Measurements from ENCODE around the gene EXOSC2. TPM values are rescaled to one million over a fixed set of nuclear protein-coding genes. Genes with fewer than 3 reads are reported as not detected.

The EXOSC2 gene
- total RNA-seq, 2 donors from 2014 or later, result 58.8 to 103 TPM

DNA sequence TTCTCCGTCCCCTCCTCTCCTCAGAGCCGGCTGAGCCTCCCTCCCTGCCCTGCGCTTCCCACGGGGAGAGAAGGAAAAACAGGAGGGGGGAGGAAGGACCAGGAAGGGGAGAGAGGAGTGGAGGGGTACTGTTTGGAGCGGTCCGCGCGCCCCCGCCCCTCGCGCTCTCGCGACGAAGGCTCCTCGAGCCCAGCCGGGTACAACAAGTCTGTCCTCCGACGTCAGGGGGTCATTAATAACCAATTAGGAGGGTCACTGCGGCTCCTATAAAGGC is 29.7 kb upstream of the EXOSC2 start:
- ATAC-seq (no peak), DNase-seq (ENCODE audit: low spot score) (no peak)
- Mint-ChIP-seq H3K27ac (no peak overlapping the region), H3K4me1 (ENCODE audit: low read depth in 2 of 2) (peaks cover 9 to 10% of the 10 kb centered on the region in 2 donors), H3K9me3 (no peaks in the 10 kb centered on the region), H3K4me3 (no peak overlapping the region), H3K27me3 (peaks cover 31 to 35% of the 10 kb centered on the region in 2 donors), H3K36me3 (peaks cover 6% of the 10 kb centered on the region)

GRCh38 chr9:130664251-130665028 is 29.1 kb upstream of the EXOSC2 start, which contains the start of gene PRDM12:
TSS of gene PRDM12 (plus strand) at chr9:130664594. CDS start at chr9:130664654, 60 bp downstream.
- H3K27ac Mint-ChIP-seq, result no peak within 1 kb of the TSS

DNA sequence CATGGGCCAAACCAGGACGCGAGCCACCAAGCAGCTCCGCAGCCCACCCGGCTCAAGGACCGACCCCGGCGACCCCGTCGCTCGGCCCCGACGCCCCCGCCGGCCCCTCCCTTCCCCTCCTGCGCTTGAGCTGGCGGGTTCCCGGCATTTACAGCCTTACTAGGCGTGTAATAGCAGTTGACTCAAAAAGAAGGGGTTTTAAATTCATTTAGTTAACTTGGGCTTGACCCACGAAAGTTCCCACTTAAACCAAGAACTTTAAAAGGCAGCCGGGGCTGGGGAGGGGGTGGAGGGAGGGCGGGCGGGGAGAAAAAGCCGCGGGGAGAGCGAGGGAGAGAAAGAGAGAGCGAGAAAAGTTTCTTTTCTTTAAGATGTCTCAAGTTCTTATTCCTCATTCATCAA is 28.6 kb upstream of the EXOSC2 start:
- Mint-ChIP-seq H3K27ac (no peak overlapping the region), H3K4me3 (peak overlapping the region; percentile 39), H3K4me1 (ENCODE audit: low read depth in 2 of 2) (peaks cover 9 to 10% of the 10 kb centered on the region in 2 donors), H3K9me3 (no peaks in the 10 kb centered on the region), H3K36me3 (peaks cover 6% of the 10 kb centered on the region), H3K27me3 (peaks cover 24 to 29% of the 10 kb centered on the region in 2 donors)
- ATAC-seq (no peak), DNase-seq (ENCODE audit: low spot score) (no peak)

More at GRCh38 chr9:130664251-130665028, 29.1 kb upstream of the EXOSC2 start, which contains the start of gene PRDM12:
- Mint-ChIP-seq H3K4me3 (peak within 1 kb of the TSS; percentile 39), H3K4me1 (ENCODE audit: low read depth in 2 of 2) (peaks cover 9 to 10% of the 10 kb centered on the region in 2 donors), H3K9me3 (no peaks in the 10 kb centered on the region), H3K27me3 (peaks cover 29 to 32% of the 10 kb centered on the region in 2 donors), H3K36me3 (peaks cover 6% of the 10 kb centered on the region)
- ATAC-seq (no peak), DNase-seq (ENCODE audit: low spot score) (no peak)

GRCh38 chr9:130665431-130666392 is 27.9 kb upstream of the EXOSC2 start:
- H3K27ac Mint-ChIP-seq, result no peak overlapping the region
- no peak for ATAC-seq

GRCh38 chr9:130666393-130667119 is 27.0 kb upstream of the EXOSC2 start:
- DNase-seq (ENCODE audit: low spot score) (no peak), ATAC-seq (no peak)
- no peaks in the 10 kb centered on the region for H3K9me3 Mint-ChIP-seq
- H3K4me1 Mint-ChIP-seq (ENCODE audit: low read depth in 2 of 2), result peaks cover 9 to 10% of the 10 kb centered on the region in 2 donors
- no peak overlapping the region for H3K4me3 Mint-ChIP-seq
- peaks cover 6% of the 10 kb centered on the region for H3K36me3 Mint-ChIP-seq
- peaks cover 29 to 32% of the 10 kb centered on the region in 2 donors for H3K27me3 Mint-ChIP-seq
- H3K27ac Mint-ChIP-seq, result no peak overlapping the region

More at GRCh38 chr9:130665431-130666392, 27.9 kb upstream of the EXOSC2 start:
- Mint-ChIP-seq H3K4me1 (ENCODE audit: low read depth in 2 of 2) (peaks cover 9 to 10% of the 10 kb centered on the region in 2 donors), H3K9me3 (no peaks in the 10 kb centered on the region), H3K36me3 (peaks cover 6% of the 10 kb centered on the region), H3K27me3 (peaks cover 27 to 32% of the 10 kb centered on the region in 2 donors), H3K4me3 (peak overlapping the region; percentile 39)
- DNase-seq (ENCODE audit: low spot score), result no peak

DNA sequence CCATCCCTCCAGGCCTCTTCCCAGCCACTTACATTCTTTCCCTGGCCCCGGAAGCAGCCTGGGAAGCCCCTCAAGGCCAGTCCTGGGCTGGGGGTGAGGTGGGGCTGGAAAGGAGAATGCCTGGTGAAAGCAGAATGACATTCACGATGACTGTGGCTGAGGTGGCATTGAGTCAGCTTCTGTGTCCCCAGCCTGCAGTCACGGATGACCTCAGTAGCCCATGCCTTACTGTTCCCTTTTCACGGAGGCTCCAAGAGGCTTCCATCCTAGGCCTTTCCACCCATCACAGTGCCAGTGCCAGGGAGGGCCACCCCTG is 26.5 kb upstream of the EXOSC2 start:
- no peak for ATAC-seq
- Mint-ChIP-seq H3K9me3 (no peaks in the 10 kb centered on the region), H3K36me3 (peaks cover 6% of the 10 kb centered on the region), H3K27me3 (peaks cover 29 to 32% of the 10 kb centered on the region in 2 donors), H3K4me3 (no peak overlapping the region), H3K4me1 (ENCODE audit: low read depth in 2 of 2) (peaks cover 9 to 10% of the 10 kb centered on the region in 2 donors), H3K27ac (no peak overlapping the region)
- no peak for DNase-seq (ENCODE audit: low spot score)

- DNase-seq (ENCODE audit: low spot score), result no peak
- Mint-ChIP-seq H3K4me1 (ENCODE audit: low read depth in 2 of 2) (peaks cover 4 to 5% of the 10 kb centered on the region in 2 donors), H3K27ac (no peak overlapping the region), H3K27me3 (peaks cover 25 to 29% of the 10 kb centered on the region in 2 donors), H3K4me3 (no peak overlapping the region), H3K36me3 (peaks cover 6% of the 10 kb centered on the region), H3K9me3 (no peaks in the 10 kb centered on the region)
- ATAC-seq, result no peak
Measured at GRCh38 chr9:130668196-130668595, 25.4 kb upstream of the EXOSC2 start.

DNA sequence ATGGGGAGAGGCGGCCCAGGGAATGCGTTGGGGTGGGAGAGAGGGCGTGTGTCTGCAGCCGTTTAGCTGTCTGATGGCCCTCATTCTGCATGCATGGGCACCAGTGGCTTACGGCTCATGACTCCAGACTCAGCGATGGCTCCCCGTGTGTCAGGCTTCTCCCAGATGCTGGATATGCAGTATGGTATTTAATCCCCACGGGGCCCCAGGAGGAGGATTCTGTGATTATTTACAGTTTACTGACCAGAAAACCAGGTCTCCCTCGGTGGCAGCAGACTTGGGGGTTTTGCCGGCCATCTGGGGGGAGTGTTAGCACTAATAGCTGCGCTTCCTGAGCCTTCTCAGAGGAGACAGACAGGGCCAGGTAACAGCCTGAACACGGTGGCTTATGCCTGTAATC is 24.9 kb upstream of the EXOSC2 start:
- Mint-ChIP-seq H3K9me3 (no peaks in the 10 kb centered on the region), H3K27me3 (peaks cover 25 to 29% of the 10 kb centered on the region in 2 donors), H3K4me1 (ENCODE audit: low read depth in 2 of 2) (peaks cover 4 to 5% of the 10 kb centered on the region in 2 donors), H3K27ac (no peak overlapping the region), H3K36me3 (peaks cover 6% of the 10 kb centered on the region), H3K4me3 (no peak overlapping the region)
- no peak for DNase-seq (ENCODE audit: low spot score)
- ATAC-seq, result no peak

DNA sequence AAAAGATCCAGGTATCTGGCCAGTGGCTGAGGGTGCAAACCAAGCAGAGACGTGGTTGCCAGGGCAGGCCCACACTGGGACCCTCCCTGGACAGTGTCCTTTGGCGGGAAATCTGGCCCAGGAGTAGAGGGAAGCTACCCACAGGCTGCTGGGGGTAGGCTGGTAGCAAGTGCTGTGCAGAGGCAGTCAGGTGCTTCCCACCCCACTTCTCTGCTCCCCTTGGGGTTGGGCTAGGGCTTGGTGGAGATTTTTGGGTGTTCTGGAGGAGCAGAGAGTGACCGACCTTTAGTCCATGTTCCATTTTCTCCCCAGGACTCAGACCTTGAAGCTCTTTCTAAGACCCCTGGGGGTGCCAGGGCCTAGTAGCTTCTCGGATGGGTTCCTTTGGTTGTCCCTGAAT is 23.6 kb upstream of the EXOSC2 start:
- DNase-seq (ENCODE audit: low spot score), result no peak
- H3K4me1 Mint-ChIP-seq (ENCODE audit: low read depth in 2 of 2), result peaks cover 4 to 5% of the 10 kb centered on the region in 2 donors
- peaks cover 6% of the 10 kb centered on the region for H3K36me3 Mint-ChIP-seq
- peaks cover 21 to 29% of the 10 kb centered on the region in 2 donors for H3K27me3 Mint-ChIP-seq
- no peak for ATAC-seq
- H3K27ac Mint-ChIP-seq, result no peak overlapping the region
- no peaks in the 10 kb centered on the region for H3K9me3 Mint-ChIP-seq
- H3K4me3 Mint-ChIP-seq, result no peak overlapping the region

GRCh38 chr9:130670644-130671043 is 22.9 kb upstream of the EXOSC2 start:
- Mint-ChIP-seq H3K27ac (no peak overlapping the region), H3K36me3 (peaks cover under 1% of the 10 kb centered on the region)
- ATAC-seq, result no peak

GRCh38 chr9:130672466-130672865 is 21.1 kb upstream of the EXOSC2 start:
- ATAC-seq, result no peak
- Mint-ChIP-seq H3K27ac (no peak overlapping the region), H3K36me3 (no peaks in the 10 kb centered on the region)

More at GRCh38 chr9:130670644-130671043, 22.9 kb upstream of the EXOSC2 start:
- no peak for DNase-seq (ENCODE audit: low spot score)
- Mint-ChIP-seq H3K27me3 (peaks cover 16 to 22% of the 10 kb centered on the region in 2 donors), H3K9me3 (no peaks in the 10 kb centered on the region), H3K4me1 (ENCODE audit: low read depth in 2 of 2) (peaks cover 0 to under 1% of the 10 kb centered on the region in 2 donors), H3K4me3 (no peak overlapping the region)

DNA sequence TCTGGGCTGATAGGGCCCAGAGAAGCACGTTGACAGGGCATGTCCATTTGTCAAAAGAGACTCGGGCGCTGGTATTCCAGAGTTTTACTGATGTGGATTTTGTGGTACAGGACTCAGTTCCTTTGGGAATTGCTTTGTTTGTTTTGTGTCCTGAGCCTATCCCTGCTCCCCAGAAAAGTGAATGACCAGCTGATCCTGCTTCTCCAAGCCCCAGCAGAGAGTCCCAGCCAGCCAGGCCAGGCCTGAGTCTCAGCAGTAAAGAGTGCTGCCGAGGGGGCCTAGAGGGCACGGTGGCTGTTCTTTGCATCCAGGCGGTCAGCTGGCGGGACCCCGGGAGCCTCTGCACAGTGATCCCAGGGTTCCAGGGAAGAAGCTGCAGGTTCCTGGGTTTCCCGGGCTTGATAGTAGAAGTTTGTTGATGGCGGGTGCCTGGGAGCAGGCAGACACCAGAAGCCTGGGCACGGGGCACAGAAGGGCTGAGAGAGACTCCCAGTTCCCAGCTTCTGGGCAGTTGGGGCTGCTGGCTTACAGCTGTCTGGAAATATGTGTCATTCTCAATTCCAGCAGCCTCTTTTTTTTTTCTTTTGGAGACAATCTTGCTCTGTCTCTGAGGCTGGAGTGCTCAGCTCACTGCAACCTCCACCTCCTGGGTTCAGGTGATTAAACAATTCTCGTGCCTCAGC is 20.5 kb upstream of the EXOSC2 start:
- ATAC-seq, result no peak
- H3K4me3 Mint-ChIP-seq, result no peak overlapping the region
- peaks cover 8 to 13% of the 10 kb centered on the region in 2 donors for H3K27me3 Mint-ChIP-seq
- H3K4me1 Mint-ChIP-seq (ENCODE audit: low read depth in 2 of 2), result no peaks in the 10 kb centered on the region
- H3K36me3 Mint-ChIP-seq, result no peaks in the 10 kb centered on the region
- no peak for DNase-seq (ENCODE audit: low spot score)
- H3K9me3 Mint-ChIP-seq, result no peaks in the 10 kb centered on the region
- no peak overlapping the region for H3K27ac Mint-ChIP-seq

More at GRCh38 chr9:130672466-130672865, 21.1 kb upstream of the EXOSC2 start:
- no peak overlapping the region for H3K4me3 Mint-ChIP-seq
- no peaks in the 10 kb centered on the region for H3K9me3 Mint-ChIP-seq
- no peaks in the 10 kb centered on the region for H3K4me1 Mint-ChIP-seq (ENCODE audit: low read depth in 2 of 2)
- no peak for DNase-seq (ENCODE audit: low spot score)
- H3K27me3 Mint-ChIP-seq, result peaks cover 10 to 16% of the 10 kb centered on the region in 2 donors

DNA sequence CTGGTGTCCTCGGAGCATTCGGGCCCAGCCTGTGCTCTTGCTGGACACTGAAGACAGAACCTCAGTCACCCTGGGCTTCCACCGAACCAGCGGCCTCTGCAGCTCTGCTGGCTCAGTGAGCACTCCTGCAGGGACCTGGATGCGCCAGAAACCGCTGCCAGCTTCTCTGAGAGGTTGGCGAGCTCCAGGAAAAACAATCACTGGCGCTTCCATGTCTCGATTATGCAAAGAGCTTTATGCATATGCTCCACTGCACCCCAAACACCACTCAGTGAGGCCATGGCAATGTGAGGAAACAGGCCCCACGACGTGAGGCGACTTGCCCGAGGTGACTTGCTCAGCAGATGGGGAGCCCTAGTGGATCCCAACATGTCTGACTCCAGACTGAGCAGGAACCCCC is 18.2 kb upstream of the EXOSC2 start:
- peaks cover 5% of the 10 kb centered on the region in 2 donors for H3K27me3 Mint-ChIP-seq
- H3K27ac Mint-ChIP-seq, result no peak overlapping the region
- peak in 1 of 2 donors; percentile 14 for ATAC-seq
- no peaks in the 10 kb centered on the region for H3K36me3 Mint-ChIP-seq
- H3K9me3 Mint-ChIP-seq, result no peaks in the 10 kb centered on the region
- no peak overlapping the region for H3K4me3 Mint-ChIP-seq
- no peaks in the 10 kb centered on the region for H3K4me1 Mint-ChIP-seq (ENCODE audit: low read depth in 2 of 2)
- DNase-seq (ENCODE audit: low spot score), result no peak

Measured in natural killer cell treated with Interleukin-12 subunit alpha and Interleukin-12 subunit beta and Interleukin-15 and Interleukin-18, amount 100 ng/mL, for 72 hours (primary cell).